Retinal pigment epithelial cell (primary cell): Measurements from ENCODE around the gene STX1A.

Experiments used
- DNase-seq: peaks from one replicate; pipeline ENCODE4 v3.0.0-alpha.2; 2010; ENCODE audit warnings: low read depth
- H3K4me3 ChIP-seq: 2 replicates; pipeline ENCODE4 v1.5.1; 2011; ENCODE audit warnings: mild to moderate bottlenecking, low read length, control low read depth, moderate library complexity
- TF ChIP-seq, protein P1 (sequence below): conservative IDR thresholded peaks from 2 replicates; pipeline ENCODE4 v1.5.1; 2011; ENCODE audit warnings: low read depth, low read length, control low read depth, inconsistent platforms

The STX1A gene

GRCh38 chr7:73739387-73739767, 19.9 kb upstream of the STX1A start:
- no peak for DNase-seq
- TF ChIP-seq, protein P1, sequence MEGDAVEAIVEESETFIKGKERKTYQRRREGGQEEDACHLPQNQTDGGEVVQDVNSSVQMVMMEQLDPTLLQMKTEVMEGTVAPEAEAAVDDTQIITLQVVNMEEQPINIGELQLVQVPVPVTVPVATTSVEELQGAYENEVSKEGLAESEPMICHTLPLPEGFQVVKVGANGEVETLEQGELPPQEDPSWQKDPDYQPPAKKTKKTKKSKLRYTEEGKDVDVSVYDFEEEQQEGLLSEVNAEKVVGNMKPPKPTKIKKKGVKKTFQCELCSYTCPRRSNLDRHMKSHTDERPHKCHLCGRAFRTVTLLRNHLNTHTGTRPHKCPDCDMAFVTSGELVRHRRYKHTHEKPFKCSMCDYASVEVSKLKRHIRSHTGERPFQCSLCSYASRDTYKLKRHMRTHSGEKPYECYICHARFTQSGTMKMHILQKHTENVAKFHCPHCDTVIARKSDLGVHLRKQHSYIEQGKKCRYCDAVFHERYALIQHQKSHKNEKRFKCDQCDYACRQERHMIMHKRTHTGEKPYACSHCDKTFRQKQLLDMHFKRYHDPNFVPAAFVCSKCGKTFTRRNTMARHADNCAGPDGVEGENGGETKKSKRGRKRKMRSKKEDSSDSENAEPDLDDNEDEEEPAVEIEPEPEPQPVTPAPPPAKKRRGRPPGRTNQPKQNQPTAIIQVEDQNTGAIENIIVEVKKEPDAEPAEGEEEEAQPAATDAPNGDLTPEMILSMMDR = no peak
- H3K4me3 ChIP-seq = peak overlapping the region; percentile 73

GRCh38 chr7:73738612-73739386, 19.3 kb upstream of the STX1A start, which contains the start of gene ABHD11:
TSS of gene ABHD11 (minus strand) at chr7:73738802. CDS start at chr7:73738770, 32 bp downstream.
- TF ChIP-seq, protein P1 = no peak
- peak; percentile 81 for DNase-seq
- H3K4me3 ChIP-seq = peak within 1 kb of the TSS; percentile 73

DNA sequence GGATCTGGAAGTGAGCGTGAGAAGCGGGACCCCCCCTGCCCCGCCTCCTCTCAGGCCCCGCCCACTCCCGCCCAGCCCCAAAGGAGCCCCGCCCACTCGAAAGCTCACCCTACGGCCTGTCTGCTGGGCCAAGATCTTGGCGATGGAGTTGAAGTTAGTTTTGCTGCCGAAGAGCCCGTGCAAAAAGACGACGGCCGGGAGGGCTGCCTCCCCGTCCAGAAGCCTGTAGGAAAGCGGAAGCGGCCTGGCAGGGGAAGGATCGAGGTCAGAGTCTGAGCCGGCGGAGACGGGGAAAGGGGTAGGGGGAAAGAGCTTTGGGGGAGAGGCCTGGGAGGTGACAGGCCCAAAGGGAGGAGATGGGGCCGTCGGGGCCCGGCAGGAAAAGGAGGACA, 18.7 kb upstream of the STX1A start:
- TF ChIP-seq, protein P1 = no peak
- H3K4me3 ChIP-seq = peak overlapping the region; percentile 71

DNA sequence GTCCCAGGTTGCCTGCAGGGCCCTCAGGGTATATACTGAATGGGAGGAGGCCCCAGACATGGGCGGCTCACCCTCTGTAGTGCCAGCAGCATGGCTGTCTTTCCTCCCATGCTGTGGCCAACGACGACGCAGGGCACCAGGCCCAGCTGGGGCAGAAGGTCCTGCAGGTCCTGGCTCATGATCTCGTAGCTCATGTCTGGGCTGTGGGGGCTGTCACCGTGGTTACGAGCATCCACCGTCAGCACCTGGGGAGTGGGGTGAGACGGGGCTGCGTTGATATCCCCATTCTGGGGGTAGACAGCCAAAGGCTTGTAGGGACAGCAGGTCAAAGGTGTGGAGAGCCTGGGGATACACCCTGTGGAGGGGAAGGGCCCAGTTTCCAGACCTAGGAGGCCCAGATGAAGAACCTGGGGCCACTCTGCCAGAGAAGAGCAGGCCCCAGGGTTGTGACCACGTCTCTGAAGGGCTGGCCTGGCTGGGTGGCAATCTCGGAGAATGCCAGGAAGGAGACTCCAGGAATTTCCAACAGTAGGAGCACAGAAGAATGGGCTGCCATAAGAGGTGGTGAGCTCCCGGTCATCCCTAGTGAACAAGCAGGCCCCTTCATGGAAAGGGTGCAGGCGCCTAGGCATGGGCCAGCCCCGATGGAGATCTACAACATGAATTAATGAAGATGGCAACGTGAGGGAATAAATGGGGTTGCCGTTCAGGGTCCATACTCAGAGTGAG, 18.2 kb upstream of the STX1A start:
- no peak for DNase-seq
- TF ChIP-seq, protein P1 = no peak
- H3K4me3 ChIP-seq = peak overlapping the region; percentile 71

More for the DNA sequence above, 18.7 kb upstream of the STX1A start:
- DNase-seq = no peak

GRCh38 chr7:73736885-73737284, 17.4 kb upstream of the STX1A start:
- no peak for DNase-seq
- no peak overlapping the region for H3K4me3 ChIP-seq
- TF ChIP-seq, protein P1 = no peak

- H3K4me3 ChIP-seq = no peak overlapping the region
- no peak for DNase-seq
Observed at GRCh38 chr7:73735528-73735905, 16.0 kb upstream of the STX1A start.

More at GRCh38 chr7:73735528-73735905, 16.0 kb upstream of the STX1A start:
- TF ChIP-seq, protein P1 = no peak
